ENCODE data around the gene UTP25.

The UTP25 gene

GRCh38 chr1:209873067-209873799 is 45.5 kb downstream of the UTP25 start:
- CTCF ChIA-PET = no interaction called here
- no peak for DNase-seq (ENCODE audit: extremely low spot score)
- TF ChIP-seq CTCF (IDR thresholded peaks at IDR 0.05; ENCODE audit: control extremely low read depth, extremely low read depth, low read depth, missing control alignments) = no peak
- POLR2A ChIA-PET = no interaction called here

- no peak for DNase-seq (ENCODE audit: extremely low spot score)
- ChIA-PET CTCF (interaction anchor here (0.7 to 1.5 kb wide), 3 partner anchors 12 to 24 kb away, joined by 3 to 4 read pairs (median 4); no protein-coding TSS in a partner anchor), POLR2A (no interaction called here)
- TF ChIP-seq CTCF (IDR thresholded peaks at IDR 0.05; ENCODE audit: control extremely low read depth, extremely low read depth, low read depth, missing control alignments) = no peak
Observed at GRCh38 chr1:209875515-209875914, 47.7 kb downstream of the UTP25 start.

DNA sequence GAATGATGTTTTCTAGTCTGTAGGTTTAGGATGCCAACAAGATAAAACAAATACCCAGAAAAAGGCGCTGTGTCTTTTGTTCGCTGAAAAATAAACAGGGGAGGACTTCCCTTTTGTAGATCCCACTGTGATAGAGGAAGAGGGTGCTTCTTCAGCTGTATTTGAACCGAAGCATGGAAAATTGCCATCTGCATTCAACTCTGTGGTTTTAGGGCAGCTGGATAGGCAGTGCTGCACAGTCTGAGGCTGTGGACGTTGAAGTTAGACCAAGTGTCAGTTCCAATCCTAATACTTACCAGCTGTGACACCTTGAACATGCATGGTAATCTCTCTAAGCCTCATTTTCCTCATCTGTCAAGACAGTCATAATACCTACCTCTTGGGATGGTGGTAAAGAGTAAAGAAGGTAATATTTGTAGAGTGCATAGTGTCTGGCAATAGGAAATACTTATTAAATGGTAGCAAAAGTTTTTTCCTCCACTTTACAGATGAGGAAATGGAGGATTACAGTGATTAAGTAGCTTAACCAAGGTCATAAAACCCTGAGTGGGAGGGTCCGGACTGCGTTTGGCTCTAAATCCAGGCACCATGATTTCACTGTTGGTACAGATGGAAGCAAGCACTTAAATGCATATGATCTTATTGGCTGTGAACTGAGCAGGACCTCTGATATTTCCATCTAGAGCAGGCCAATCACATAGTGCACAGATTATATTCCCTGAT is 48.5 kb downstream of the UTP25 start:
- ChIA-PET CTCF (interaction anchor here (0.7 to 1.5 kb wide), 2 partner anchors 12 to 23 kb away, joined by 3 to 4 read pairs; no protein-coding TSS in a partner anchor), POLR2A (no interaction called here)
- TF ChIP-seq CTCF (IDR thresholded peaks at IDR 0.05; ENCODE audit: control extremely low read depth, extremely low read depth, low read depth, missing control alignments) = no peak
- no peak for DNase-seq (ENCODE audit: extremely low spot score)

DNA sequence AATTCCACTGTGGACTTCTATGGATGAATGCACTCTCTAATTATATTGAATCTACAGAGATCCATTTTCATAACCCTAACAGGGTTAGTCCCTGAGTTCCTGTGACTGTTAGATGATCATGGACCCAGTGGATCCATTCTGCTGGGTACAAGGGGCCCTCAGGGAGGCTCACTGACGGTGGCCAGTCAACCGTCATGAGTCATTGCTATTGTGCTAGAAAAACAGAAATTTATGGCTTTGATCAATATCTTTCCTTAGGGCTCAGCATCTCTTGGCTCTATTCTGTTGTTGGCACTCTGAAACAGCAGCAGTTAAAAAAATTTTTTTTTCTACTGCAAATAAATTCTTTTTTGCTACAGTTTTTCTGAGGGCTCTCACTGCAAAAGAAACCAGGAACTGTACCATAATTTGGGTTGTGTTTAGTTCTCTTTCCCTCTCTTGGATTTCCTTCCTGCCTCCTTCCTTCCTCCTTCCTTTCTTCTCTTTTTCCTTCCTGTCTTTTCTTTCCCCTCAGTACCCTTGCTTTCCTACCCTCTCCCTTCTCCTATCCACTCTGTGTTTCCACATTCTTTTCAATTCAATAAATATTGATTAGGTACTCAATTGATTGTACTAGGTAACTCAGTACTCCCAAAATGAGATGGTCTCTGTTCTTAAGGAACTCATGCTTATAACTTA is 49.5 kb downstream of the UTP25 start:
- POLR2A ChIA-PET = no interaction called here
- TF ChIP-seq CTCF (IDR thresholded peaks at IDR 0.05; ENCODE audit: control extremely low read depth, extremely low read depth, low read depth, missing control alignments) = no peak
- CTCF ChIA-PET = interaction anchor here (1.5 kb wide), 1 partner anchor 22 kb away, joined by 4 read pairs; no protein-coding TSS in a partner anchor
- no peak for DNase-seq (ENCODE audit: extremely low spot score)

DNA sequence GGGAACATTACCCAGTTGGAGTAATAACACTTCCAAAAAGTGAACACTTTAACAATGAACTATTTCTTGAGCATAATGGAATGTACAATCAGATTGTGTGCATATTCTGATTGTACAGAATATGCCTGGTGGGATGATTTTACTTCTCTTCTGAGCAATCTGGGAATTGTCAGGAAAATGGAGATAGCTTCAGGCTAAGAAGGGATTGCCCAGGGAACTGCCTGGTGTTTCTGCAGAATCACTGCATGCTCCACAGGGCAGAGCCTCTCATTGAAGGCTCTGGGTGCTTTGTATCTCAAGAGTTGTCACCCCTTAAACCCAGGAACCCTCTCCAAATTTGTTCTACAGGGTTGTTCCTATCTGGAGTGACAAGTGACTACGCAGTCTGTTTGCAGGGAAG is 51.2 kb downstream of the UTP25 start:
- POLR2A ChIA-PET = no interaction called here
- CTCF ChIA-PET = interaction anchor here (1.3 to 3.1 kb wide), 2 partner anchors 21 to 111 kb away, joined by 4 to 8 read pairs; no protein-coding TSS in a partner anchor
- TF ChIP-seq CTCF (IDR thresholded peaks at IDR 0.05; ENCODE audit: control extremely low read depth, extremely low read depth, low read depth, missing control alignments) = no peak
- no peak for DNase-seq (ENCODE audit: extremely low spot score)

GRCh38 chr1:209879539-209879938 is 51.8 kb downstream of the UTP25 start:
- ChIA-PET POLR2A (no interaction called here), CTCF (interaction anchor here (1.3 to 3.1 kb wide), 2 partner anchors 21 to 110 kb away, joined by 4 to 8 read pairs; no protein-coding TSS in a partner anchor)
- TF ChIP-seq CTCF (IDR thresholded peaks at IDR 0.05; ENCODE audit: control extremely low read depth, extremely low read depth, low read depth, missing control alignments) = no peak
- no peak for DNase-seq (ENCODE audit: extremely low spot score)

All from GM10248 (cell line).